HepG2 (cell line): ENCODE data around the gene PTGIS. TPM values are rescaled to one million over a fixed set of nuclear protein-coding genes. Genes with fewer than 3 reads are reported as not detected.

Experiments used
- NBN ChIP-seq: fragments of 450-650 bp; conservative IDR thresholded peaks from 2 replicates; pipeline ENCODE4 v1.6.1; 2017
- NKX3-1 ChIP-seq: sonication (generic); formaldehyde crosslinking; IDR thresholded peaks from 2 replicates; pipeline ENCODE4 v1.5.0; 2020; ENCODE audit warnings: missing genetic modification reagents
- RORA ChIP-seq: sonication (generic); formaldehyde crosslinking; IDR thresholded peaks from 2 replicates; pipeline ENCODE4 v1.5.0; 2020; ENCODE audit warnings: mild to moderate bottlenecking, missing genetic modification reagents, moderate library complexity
- SMARCC2 ChIP-seq: fragments of 450-650 bp; IDR thresholded peaks from 2 replicates; pipeline ENCODE4 v1.6.1; 2017; ENCODE audit warnings: antibody characterized with exemption, mild to moderate bottlenecking
- SP4 ChIP-seq: sonication (generic); formaldehyde crosslinking; IDR thresholded peaks from 2 replicates; pipeline ENCODE4 v1.8.1; 2023; ENCODE audit warnings: mild to moderate bottlenecking, missing genetic modification reagents
- ZNF282 ChIP-seq: fragments of 450-650 bp; IDR thresholded peaks from 2 replicates; pipeline ENCODE4 v1.6.1; 2018; ENCODE audit not compliant: partially characterized antibody
- ZNF343 ChIP-seq: sonication (generic); formaldehyde crosslinking; IDR thresholded peaks from 2 replicates; pipeline ENCODE4 v1.4.0; 2020; ENCODE audit warnings: mild to moderate bottlenecking, missing genetic modification reagents
- ZNF552 ChIP-seq: sonication (generic); formaldehyde crosslinking; IDR thresholded peaks from 2 replicates; pipeline ENCODE4 v1.9.0; 2022; ENCODE audit warnings: missing genetic modification reagents, mild to moderate bottlenecking, borderline replicate concordance
- ZNF670 ChIP-seq: sonication (generic); formaldehyde crosslinking; IDR thresholded peaks from 2 replicates; pipeline ENCODE4 v1.8.0; 2022; ENCODE audit warnings: mild to moderate bottlenecking, missing genetic modification reagents, borderline replicate concordance
- ZNF768 ChIP-seq: sonication (generic); formaldehyde crosslinking; IDR thresholded peaks from 2 replicates; pipeline ENCODE4 v1.4.0; 2020; ENCODE audit warnings: missing genetic modification reagents
- ZNF883 ChIP-seq: sonication (generic); formaldehyde crosslinking; IDR thresholded peaks from 2 replicates; pipeline ENCODE4 v1.5.1; 2020; ENCODE audit warnings: mild to moderate bottlenecking, missing genetic modification reagents; ENCODE audit errors: not compliant biosample characterization
- ZSCAN29 ChIP-seq: sonication (generic); formaldehyde crosslinking; conservative IDR thresholded peaks from 2 replicates; pipeline ENCODE4 v1.4.0; 2020; ENCODE audit warnings: mild to moderate bottlenecking, missing genetic modification reagents
- polyA plus RNA-seq, 8 experiments: library from polyadenylated mRNA; depleted of rRNA in 3 of 8; stranded (reverse) in 7 of 8; unstranded in 1 of 8; fragments of >200 nt; fragmentation: Illumina TruSeq in 4 of 8; extraction: Trizol in 4 of 8; gene quantifications; 2 replicates each; pipeline versions ENCODE4 v1.2.1 to v1.2.3, GENCODE V29; 2011 to 2016; ENCODE audit warnings: low read depth in 4 of 8, missing spikeins in 1 of 8, mixed read lengths in 1 of 8; ENCODE audit not compliant: insufficient read depth in 1 of 8
- total RNA-seq, 5 experiments: library from RNA; depleted of rRNA; stranded (reverse); fragments of >200 nt; fragmentation: Illumina TruSeq; extraction: Trizol; gene quantifications; 2 replicates each; pipeline ENCODE4 v1.2.3, GENCODE V29; 2016; ENCODE audit warnings: low read depth in 1 of 5
- TF ChIP-seq, protein P1 (sequence below): sonication (generic); formaldehyde crosslinking; IDR thresholded peaks from 2 replicates; pipeline ENCODE4 v1.4.0; 2020; ENCODE audit warnings: missing genetic modification reagents
- TF ChIP-seq, protein P2 (sequence below): sonication (generic); formaldehyde crosslinking; IDR thresholded peaks from 2 replicates; pipeline ENCODE4 v1.4.0; 2020; ENCODE audit warnings: mild to moderate bottlenecking, missing genetic modification reagents
- TF ChIP-seq, protein P3 (sequence below): sonication (generic); formaldehyde crosslinking; IDR thresholded peaks from 2 replicates; pipeline ENCODE4 v1.5.0; 2020; ENCODE audit warnings: missing genetic modification reagents
- TF ChIP-seq, protein P4 (sequence below): conservative IDR thresholded peaks from 2 replicates; pipeline ENCODE4 v1.6.1; 2018; ENCODE audit warnings: missing genetic modification reagents
- TF ChIP-seq, protein P5 (sequence below): sonication (generic); formaldehyde crosslinking; IDR thresholded peaks from 2 replicates; pipeline ENCODE4 v1.8.1; 2023; ENCODE audit warnings: mild to moderate bottlenecking, moderate library complexity, missing genetic modification reagents
- TF ChIP-seq, protein P6 (sequence below): sonication (generic); formaldehyde crosslinking; IDR thresholded peaks from 2 replicates; pipeline ENCODE4 v1.4.0; 2020; ENCODE audit warnings: low read depth, mild to moderate bottlenecking, missing genetic modification reagents

Gene PTGIS
- total and polyA plus RNA-seq, 2 of the 13 experiments (the other 11 are each of a cell fraction or from before 2014, with no cell fraction given): not detected

DNA sequence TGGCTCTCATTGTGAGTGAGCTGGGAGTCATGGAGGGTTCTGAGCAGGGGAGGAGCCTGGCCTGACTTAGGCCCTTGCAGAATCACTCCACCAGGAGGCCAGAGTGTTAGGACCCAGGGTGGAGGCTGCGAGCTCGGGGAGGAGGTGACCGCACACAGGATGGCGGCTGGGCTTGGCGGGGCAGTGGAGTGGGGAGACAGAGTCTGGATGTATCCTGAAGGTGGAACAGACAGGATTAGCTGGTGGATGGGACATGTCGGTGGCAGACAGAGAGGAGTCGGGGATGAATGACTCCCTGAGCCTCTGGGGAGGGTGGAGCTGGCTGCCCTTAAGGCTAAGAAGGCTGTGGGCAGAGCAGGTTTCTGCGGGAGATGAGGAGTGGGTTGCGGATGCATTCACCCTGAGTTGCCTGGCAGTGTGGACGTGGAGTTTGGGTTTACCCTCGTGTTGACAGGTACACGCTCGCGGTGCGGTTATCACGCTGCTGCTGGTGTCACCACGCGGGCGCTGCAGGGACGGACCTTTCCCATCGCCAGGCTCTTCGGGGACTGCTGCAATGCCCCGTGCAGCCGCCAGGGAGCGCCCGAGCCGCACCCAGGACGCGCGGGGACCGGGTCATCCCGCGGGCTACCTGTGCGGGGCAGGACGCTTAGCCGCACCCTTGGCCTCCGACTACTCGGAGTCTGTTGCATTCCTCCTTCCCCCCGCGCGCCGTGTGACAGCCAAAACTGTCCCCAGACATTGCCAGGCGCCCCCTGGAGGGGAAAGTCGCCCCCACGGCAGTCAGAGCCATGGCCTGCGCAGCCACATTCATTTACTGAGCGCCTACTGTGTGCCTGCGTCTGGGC, 43.0 kb upstream of the PTGIS start (continued):
- TF ChIP-seq, protein P1, sequence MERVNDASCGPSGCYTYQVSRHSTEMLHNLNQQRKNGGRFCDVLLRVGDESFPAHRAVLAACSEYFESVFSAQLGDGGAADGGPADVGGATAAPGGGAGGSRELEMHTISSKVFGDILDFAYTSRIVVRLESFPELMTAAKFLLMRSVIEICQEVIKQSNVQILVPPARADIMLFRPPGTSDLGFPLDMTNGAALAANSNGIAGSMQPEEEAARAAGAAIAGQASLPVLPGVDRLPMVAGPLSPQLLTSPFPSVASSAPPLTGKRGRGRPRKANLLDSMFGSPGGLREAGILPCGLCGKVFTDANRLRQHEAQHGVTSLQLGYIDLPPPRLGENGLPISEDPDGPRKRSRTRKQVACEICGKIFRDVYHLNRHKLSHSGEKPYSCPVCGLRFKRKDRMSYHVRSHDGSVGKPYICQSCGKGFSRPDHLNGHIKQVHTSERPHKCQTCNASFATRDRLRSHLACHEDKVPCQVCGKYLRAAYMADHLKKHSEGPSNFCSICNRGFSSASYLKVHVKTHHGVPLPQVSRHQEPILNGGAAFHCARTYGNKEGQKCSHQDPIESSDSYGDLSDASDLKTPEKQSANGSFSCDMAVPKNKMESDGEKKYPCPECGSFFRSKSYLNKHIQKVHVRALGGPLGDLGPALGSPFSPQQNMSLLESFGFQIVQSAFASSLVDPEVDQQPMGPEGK (CRISPR knock-in tag): peak; percentile 78
- TF ChIP-seq NBN (no peak), NKX3-1 (CRISPR knock-in tag) (no peak), ZNF282 (no peak), ZNF670 (CRISPR knock-in tag) (peak; percentile 84; the same call in 1 of the 2 replicates), ZNF552 (CRISPR knock-in tag) (no peak), SMARCC2 (no peak), ZNF883 (CRISPR knock-in tag) (peak; percentile 98), ZSCAN29 (CRISPR knock-in tag) (peak; percentile 79), ZNF343 (CRISPR knock-in tag) (peak; percentile 97), RORA (CRISPR knock-in tag) (no peak), ZNF768 (CRISPR knock-in tag) (peak; percentile 81), SP4 (CRISPR knock-in tag) (peak; percentile 55; the same call in 1 of the 2 replicates)
- TF ChIP-seq, protein P2, sequence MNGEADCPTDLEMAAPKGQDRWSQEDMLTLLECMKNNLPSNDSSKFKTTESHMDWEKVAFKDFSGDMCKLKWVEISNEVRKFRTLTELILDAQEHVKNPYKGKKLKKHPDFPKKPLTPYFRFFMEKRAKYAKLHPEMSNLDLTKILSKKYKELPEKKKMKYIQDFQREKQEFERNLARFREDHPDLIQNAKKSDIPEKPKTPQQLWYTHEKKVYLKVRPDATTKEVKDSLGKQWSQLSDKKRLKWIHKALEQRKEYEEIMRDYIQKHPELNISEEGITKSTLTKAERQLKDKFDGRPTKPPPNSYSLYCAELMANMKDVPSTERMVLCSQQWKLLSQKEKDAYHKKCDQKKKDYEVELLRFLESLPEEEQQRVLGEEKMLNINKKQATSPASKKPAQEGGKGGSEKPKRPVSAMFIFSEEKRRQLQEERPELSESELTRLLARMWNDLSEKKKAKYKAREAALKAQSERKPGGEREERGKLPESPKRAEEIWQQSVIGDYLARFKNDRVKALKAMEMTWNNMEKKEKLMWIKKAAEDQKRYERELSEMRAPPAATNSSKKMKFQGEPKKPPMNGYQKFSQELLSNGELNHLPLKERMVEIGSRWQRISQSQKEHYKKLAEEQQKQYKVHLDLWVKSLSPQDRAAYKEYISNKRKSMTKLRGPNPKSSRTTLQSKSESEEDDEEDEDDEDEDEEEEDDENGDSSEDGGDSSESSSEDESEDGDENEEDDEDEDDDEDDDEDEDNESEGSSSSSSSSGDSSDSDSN: peak; percentile 83
- TF ChIP-seq, protein P3, sequence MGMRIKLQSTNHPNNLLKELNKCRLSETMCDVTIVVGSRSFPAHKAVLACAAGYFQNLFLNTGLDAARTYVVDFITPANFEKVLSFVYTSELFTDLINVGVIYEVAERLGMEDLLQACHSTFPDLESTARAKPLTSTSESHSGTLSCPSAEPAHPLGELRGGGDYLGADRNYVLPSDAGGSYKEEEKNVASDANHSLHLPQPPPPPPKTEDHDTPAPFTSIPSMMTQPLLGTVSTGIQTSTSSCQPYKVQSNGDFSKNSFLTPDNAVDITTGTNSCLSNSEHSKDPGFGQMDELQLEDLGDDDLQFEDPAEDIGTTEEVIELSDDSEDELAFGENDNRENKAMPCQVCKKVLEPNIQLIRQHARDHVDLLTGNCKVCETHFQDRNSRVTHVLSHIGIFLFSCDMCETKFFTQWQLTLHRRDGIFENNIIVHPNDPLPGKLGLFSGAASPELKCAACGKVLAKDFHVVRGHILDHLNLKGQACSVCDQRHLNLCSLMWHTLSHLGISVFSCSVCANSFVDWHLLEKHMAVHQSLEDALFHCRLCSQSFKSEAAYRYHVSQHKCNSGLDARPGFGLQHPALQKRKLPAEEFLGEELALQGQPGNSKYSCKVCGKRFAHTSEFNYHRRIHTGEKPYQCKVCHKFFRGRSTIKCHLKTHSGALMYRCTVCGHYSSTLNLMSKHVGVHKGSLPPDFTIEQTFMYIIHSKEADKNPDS (CRISPR knock-in tag): no peak; the same call in 1 of the 2 replicates
- TF ChIP-seq, protein P4, sequence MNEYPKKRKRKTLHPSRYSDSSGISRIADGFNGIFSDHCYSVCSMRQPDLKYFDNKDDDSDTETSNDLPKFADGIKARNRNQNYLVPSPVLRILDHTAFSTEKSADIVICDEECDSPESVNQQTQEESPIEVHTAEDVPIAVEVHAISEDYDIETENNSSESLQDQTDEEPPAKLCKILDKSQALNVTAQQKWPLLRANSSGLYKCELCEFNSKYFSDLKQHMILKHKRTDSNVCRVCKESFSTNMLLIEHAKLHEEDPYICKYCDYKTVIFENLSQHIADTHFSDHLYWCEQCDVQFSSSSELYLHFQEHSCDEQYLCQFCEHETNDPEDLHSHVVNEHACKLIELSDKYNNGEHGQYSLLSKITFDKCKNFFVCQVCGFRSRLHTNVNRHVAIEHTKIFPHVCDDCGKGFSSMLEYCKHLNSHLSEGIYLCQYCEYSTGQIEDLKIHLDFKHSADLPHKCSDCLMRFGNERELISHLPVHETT (CRISPR knock-in tag): peak; percentile 86
- TF ChIP-seq, protein P5, sequence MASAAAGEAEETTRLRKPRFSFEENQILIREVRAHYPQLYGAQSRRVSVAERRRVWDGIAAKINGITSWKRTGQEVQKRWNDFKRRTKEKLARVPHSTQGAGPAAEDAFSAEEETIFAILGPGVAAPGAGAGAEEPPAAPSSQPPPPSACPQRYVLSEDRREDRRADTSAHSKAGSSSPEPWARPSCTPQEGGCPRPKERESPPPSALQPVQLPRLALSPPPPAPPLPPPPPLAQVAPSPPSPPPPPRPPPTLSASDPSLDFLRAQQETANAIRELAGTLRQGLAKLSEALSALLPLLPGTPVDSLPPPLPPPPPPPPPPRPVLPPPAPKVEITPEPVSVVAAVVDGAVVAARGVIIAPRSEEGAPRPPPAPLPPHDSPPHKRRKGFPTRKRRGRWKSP (CRISPR knock-in tag): no peak
- TF ChIP-seq, protein P6, sequence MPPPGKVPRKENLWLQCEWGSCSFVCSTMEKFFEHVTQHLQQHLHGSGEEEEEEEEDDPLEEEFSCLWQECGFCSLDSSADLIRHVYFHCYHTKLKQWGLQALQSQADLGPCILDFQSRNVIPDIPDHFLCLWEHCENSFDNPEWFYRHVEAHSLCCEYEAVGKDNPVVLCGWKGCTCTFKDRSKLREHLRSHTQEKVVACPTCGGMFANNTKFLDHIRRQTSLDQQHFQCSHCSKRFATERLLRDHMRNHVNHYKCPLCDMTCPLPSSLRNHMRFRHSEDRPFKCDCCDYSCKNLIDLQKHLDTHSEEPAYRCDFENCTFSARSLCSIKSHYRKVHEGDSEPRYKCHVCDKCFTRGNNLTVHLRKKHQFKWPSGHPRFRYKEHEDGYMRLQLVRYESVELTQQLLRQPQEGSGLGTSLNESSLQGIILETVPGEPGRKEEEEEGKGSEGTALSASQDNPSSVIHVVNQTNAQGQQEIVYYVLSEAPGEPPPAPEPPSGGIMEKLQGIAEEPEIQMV: peak; percentile 69; the same call in 1 of the 2 replicates
